ENCODE measurements around the gene WIZ. TPM values are rescaled to one million over a fixed set of nuclear protein-coding genes. Genes with fewer than 3 reads are reported as not detected.

The WIZ gene
- total RNA-seq, 1 experiment from 2014 or later, result 37.5 TPM

DNA sequence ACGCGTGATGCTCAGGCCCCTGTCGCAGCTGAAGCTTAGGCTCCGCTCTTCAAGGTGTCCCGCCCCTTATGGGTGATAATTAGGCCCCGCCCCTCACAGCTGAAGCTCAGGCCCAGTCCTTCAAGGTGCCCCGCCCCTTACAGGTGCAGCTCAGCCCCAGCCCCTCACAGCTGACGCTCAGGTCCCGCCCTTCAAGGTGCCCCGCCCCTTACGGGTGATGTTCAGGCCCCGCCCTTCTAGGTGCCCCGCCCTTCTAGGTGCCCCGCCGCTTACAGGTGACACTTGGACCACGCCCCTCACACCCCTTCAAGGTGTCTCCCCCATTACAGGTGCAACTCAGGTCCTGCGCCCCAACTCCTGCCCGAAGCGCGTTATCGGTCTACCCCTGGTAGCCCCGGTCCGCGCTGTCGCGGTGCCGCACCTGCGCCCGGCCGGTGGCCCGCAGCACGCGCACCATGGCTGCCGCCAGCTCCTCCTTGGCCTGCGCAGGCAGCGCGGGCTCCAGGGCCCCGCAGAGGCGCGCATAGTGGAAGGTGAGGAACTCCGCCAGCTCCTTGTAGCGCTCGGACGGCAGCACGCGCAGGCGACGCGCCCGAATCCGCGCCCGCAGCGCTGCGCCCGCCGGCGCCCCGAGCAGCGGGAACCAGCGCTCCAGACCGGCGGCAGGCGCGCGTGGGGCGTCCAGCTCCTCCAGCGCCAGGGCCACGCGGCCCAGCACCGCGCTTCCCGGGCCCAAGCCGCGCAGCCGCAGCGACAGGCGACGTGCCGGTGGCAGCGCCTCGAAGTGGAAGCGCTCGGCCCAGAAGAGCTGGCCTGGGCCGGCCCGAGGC lies 7.3 kb upstream of the WIZ start:
- no peak overlapping the region for H3K4me3 Mint-ChIP-seq (ENCODE audit: unreplicated experiment)
- no peaks in the 10 kb centered on the region for H3K36me3 Mint-ChIP-seq (ENCODE audit: insufficient read depth, unreplicated experiment)
- no peaks in the 10 kb centered on the region for H3K4me1 ChIP-seq
- H3K36me3 ChIP-seq (ENCODE audit: control insufficient read depth, insufficient read depth, low read length), result no peaks in the 10 kb centered on the region
- no peak overlapping the region for H3K4me3 ChIP-seq (ENCODE audit: low read depth, low read length)
- peaks cover 2% of the 10 kb centered on the region for H3K27me3 Mint-ChIP-seq (ENCODE audit: insufficient read depth, unreplicated experiment)
- TF ChIP-seq, protein P1, sequence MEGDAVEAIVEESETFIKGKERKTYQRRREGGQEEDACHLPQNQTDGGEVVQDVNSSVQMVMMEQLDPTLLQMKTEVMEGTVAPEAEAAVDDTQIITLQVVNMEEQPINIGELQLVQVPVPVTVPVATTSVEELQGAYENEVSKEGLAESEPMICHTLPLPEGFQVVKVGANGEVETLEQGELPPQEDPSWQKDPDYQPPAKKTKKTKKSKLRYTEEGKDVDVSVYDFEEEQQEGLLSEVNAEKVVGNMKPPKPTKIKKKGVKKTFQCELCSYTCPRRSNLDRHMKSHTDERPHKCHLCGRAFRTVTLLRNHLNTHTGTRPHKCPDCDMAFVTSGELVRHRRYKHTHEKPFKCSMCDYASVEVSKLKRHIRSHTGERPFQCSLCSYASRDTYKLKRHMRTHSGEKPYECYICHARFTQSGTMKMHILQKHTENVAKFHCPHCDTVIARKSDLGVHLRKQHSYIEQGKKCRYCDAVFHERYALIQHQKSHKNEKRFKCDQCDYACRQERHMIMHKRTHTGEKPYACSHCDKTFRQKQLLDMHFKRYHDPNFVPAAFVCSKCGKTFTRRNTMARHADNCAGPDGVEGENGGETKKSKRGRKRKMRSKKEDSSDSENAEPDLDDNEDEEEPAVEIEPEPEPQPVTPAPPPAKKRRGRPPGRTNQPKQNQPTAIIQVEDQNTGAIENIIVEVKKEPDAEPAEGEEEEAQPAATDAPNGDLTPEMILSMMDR (IDR thresholded peaks at IDR 0.05; ENCODE audit: insufficient read depth in 1 of 2, low read depth in 1 of 2, low read length in 1 of 2, severe bottlenecking in 1 of 2, unreplicated experiment in 1 of 2), result no peak
- DNase-seq, result no peak
- H3K9me3 ChIP-seq, result no peaks in the 10 kb centered on the region
- no peaks in the 10 kb centered on the region for H3K4me1 Mint-ChIP-seq (ENCODE audit: low read depth, unreplicated experiment)
- no TSS peak for BruUV-seq (replicated peaks)
- intact Hi-C loops (cut with micrococcal nuclease; ENCODE audit: unreplicated experiment), result no loop called here
- CTCF ChIA-PET, result interaction anchor here (1.5 kb wide), 1 partner anchor 99 kb away, joined by 4 read pairs; no protein-coding TSS in a partner anchor
- H3K27ac Mint-ChIP-seq (ENCODE audit: unreplicated experiment), result no peak overlapping the region
- H3K27me3 ChIP-seq (replicated peaks; ENCODE audit: control insufficient read depth, insufficient read depth, low read length), result no peaks in the 10 kb centered on the region
- POLR2A ChIA-PET, result no interaction called here
- H3K9me3 Mint-ChIP-seq (ENCODE audit: unreplicated experiment), result no peaks in the 10 kb centered on the region

- no peak for DNase-seq
- Histone ChIP-seq H3K4me3 (ENCODE audit: low read depth, low read length) (no peak overlapping the region), H3K9me3 (no peaks in the 10 kb centered on the region), H3K27me3 (replicated peaks; ENCODE audit: control insufficient read depth, insufficient read depth, low read length) (no peaks in the 10 kb centered on the region), H3K4me1 (no peaks in the 10 kb centered on the region), H3K36me3 (ENCODE audit: control insufficient read depth, insufficient read depth, low read length) (no peaks in the 10 kb centered on the region)
- CTCF ChIA-PET, result interaction anchor here (0.5 to 1.5 kb wide), 2 partner anchors 25 to 99 kb away, joined by 4 to 5 read pairs; no protein-coding TSS in a partner anchor
- TF ChIP-seq, protein P1 (IDR thresholded peaks at IDR 0.05; ENCODE audit: insufficient read depth in 1 of 2, low read depth in 1 of 2, low read length in 1 of 2, severe bottlenecking in 1 of 2, unreplicated experiment in 1 of 2), result no peak
- H3K27ac Mint-ChIP-seq (ENCODE audit: unreplicated experiment), result no peak overlapping the region
- POLR2A ChIA-PET, result no interaction called here
- no peaks in the 10 kb centered on the region for H3K9me3 Mint-ChIP-seq (ENCODE audit: unreplicated experiment)
- intact Hi-C loops (cut with micrococcal nuclease; ENCODE audit: unreplicated experiment), result no loop called here
- no peaks in the 10 kb centered on the region for H3K27me3 Mint-ChIP-seq (ENCODE audit: insufficient read depth, unreplicated experiment)
- H3K4me1 Mint-ChIP-seq (ENCODE audit: low read depth, unreplicated experiment), result no peaks in the 10 kb centered on the region
- no TSS peak for BruUV-seq (replicated peaks)
- H3K4me3 Mint-ChIP-seq (ENCODE audit: unreplicated experiment), result no peak overlapping the region
- no peaks in the 10 kb centered on the region for H3K36me3 Mint-ChIP-seq (ENCODE audit: insufficient read depth, unreplicated experiment)
Observed at GRCh38 chr19:15456441-15456840, 6.7 kb upstream of the WIZ start.

DNA sequence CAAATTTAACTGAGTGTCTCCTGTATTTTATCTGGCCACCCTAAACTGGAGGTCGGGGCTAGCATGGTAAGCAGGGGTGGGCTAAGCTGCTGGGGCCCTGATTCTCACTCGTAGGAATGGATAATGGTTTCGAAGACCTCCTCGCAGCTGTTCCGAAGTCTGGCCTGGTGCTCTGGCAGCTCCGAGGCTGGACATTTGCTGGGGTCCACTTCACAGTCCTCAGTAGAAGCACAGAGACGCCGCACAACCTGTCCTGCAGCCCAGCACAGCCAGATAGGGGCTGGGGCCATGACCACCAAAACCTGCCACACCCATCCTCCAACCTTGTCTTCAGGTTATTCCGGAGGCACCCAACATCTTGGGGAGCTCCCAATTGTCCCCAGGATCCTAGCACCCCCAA lies 6.2 kb upstream of the WIZ start:
- Mint-ChIP-seq H3K27me3 (ENCODE audit: insufficient read depth, unreplicated experiment) (no peaks in the 10 kb centered on the region), H3K4me1 (ENCODE audit: low read depth, unreplicated experiment) (no peaks in the 10 kb centered on the region), H3K36me3 (ENCODE audit: insufficient read depth, unreplicated experiment) (no peaks in the 10 kb centered on the region), H3K9me3 (ENCODE audit: unreplicated experiment) (no peaks in the 10 kb centered on the region), H3K27ac (ENCODE audit: unreplicated experiment) (no peak overlapping the region), H3K4me3 (ENCODE audit: unreplicated experiment) (no peak overlapping the region)
- Histone ChIP-seq H3K4me1 (no peaks in the 10 kb centered on the region), H3K9me3 (no peaks in the 10 kb centered on the region), H3K4me3 (ENCODE audit: low read depth, low read length) (no peak overlapping the region), H3K27me3 (replicated peaks; ENCODE audit: control insufficient read depth, insufficient read depth, low read length) (no peaks in the 10 kb centered on the region), H3K36me3 (ENCODE audit: control insufficient read depth, insufficient read depth, low read length) (no peaks in the 10 kb centered on the region)
- TF ChIP-seq, protein P1 (IDR thresholded peaks at IDR 0.05; ENCODE audit: insufficient read depth in 1 of 2, low read depth in 1 of 2, low read length in 1 of 2, severe bottlenecking in 1 of 2, unreplicated experiment in 1 of 2), result no peak
- intact Hi-C loops (cut with micrococcal nuclease; ENCODE audit: unreplicated experiment), result no loop called here
- no peak for DNase-seq
- no TSS peak for BruUV-seq (replicated peaks)
- POLR2A ChIA-PET, result no interaction called here
- CTCF ChIA-PET, result interaction anchor here (0.5 to 1.5 kb wide), 2 partner anchors 25 to 100 kb away, joined by 4 to 5 read pairs; no protein-coding TSS in a partner anchor

Data from Caco-2 (cell line).